Keratinocyte (primary cell): ENCODE measurements around the gene CLEC16A. TPM values are rescaled to one million over a fixed set of nuclear protein-coding genes. Genes with fewer than 3 reads are reported as not detected.

ENCODE experiments used
- DNase-seq: peaks from one replicate; pipeline ENCODE4 v3.0.0-alpha.2; 2011; ENCODE audit warnings: low read depth, missing footprints, low spot score
- FAIRE-seq: peaks from 2 replicates; lab custom pipeline; 2011; peaks lifted over from hg19 to GRCh38; lab: Jason Lieb, UNC
- H2AFZ ChIP-seq: 2 replicates; pipeline ENCODE4 v1.6.0; 2012; ENCODE audit warnings: low read length, control low read depth, inconsistent platforms; ENCODE audit not compliant: control insufficient read depth
- H3K27ac ChIP-seq: 2 replicates; pipeline ENCODE4 v1.5.1; 2011; ENCODE audit warnings: low read length; ENCODE audit not compliant: control insufficient read depth, insufficient read depth
- H3K27me3 ChIP-seq: 3 replicates; pipeline ENCODE4 v1.6.0; 2011; ENCODE audit warnings: low read length; ENCODE audit not compliant: control insufficient read depth, insufficient read depth; ENCODE audit errors: extremely low read depth
- H3K36me3 ChIP-seq, 2 experiments: 2 replicates in 1 of 2; 3 replicates in 1 of 2; pipeline ENCODE4 v1.5.1; 2011; ENCODE audit warnings: low read length in 2 of 2, mild to moderate bottlenecking in 1 of 2; ENCODE audit not compliant: control insufficient read depth in 2 of 2, insufficient read depth in 2 of 2; ENCODE audit errors: extremely low read depth in 1 of 2
- H3K4me1 ChIP-seq: 3 replicates; pipeline ENCODE4 v1.5.1; 2011; ENCODE audit warnings: low read length; ENCODE audit not compliant: control insufficient read depth, insufficient read depth; ENCODE audit errors: extremely low read depth
- H3K4me2 ChIP-seq: 3 replicates; pipeline ENCODE4 v1.6.0; 2011; ENCODE audit warnings: low read depth, low read length; ENCODE audit not compliant: control insufficient read depth, insufficient read depth; ENCODE audit errors: extremely low read depth
- H3K4me3 ChIP-seq, 3 experiments: fragments of 200-600 bp in 1 of 3; sonication (generic) in 1 of 3; 2 replicates in 2 of 3; 3 replicates in 1 of 3; pipeline ENCODE4 v1.5.1; 2011 to 2016; ENCODE audit warnings: low read length in 3 of 3, mild to moderate bottlenecking in 3 of 3, control low read depth in 2 of 3, inconsistent platforms in 1 of 3, low read depth in 1 of 3, mixed read lengths in 1 of 3, mixed run types in 1 of 3, moderate library complexity in 1 of 3; ENCODE audit not compliant: control insufficient read depth in 2 of 3, insufficient read depth in 2 of 3; ENCODE audit errors: extremely low read depth in 1 of 3
- H3K79me2 ChIP-seq: 2 replicates; pipeline ENCODE4 v1.6.0; 2012; ENCODE audit warnings: low read length; ENCODE audit not compliant: control insufficient read depth, insufficient read depth
- H3K9ac ChIP-seq: 3 replicates; pipeline ENCODE4 v1.6.0; 2011; ENCODE audit warnings: low read length; ENCODE audit not compliant: control insufficient read depth, insufficient read depth; ENCODE audit errors: extremely low read depth
- H3K9me1 ChIP-seq: 3 replicates; pipeline ENCODE4 v1.6.0; 2011; ENCODE audit warnings: low read length; ENCODE audit not compliant: control insufficient read depth, insufficient read depth; ENCODE audit errors: extremely low read depth
- H3K9me3 ChIP-seq: 2 replicates; pipeline ENCODE4 v1.5.1; 2012; ENCODE audit warnings: low read depth, low read length; ENCODE audit not compliant: control insufficient read depth
- H4K20me1 ChIP-seq: 3 replicates; pipeline ENCODE4 v1.6.0; 2011; ENCODE audit warnings: low read length; ENCODE audit not compliant: control insufficient read depth, insufficient read depth; ENCODE audit errors: extremely low read depth
- CTCF ChIP-seq, 3 experiments: IDR thresholded peaks in 1 of 3; conservative IDR thresholded peaks in 1 of 3; optimal IDR thresholded peaks in 1 of 3; 2 replicates in 2 of 3; 3 replicates in 1 of 3; pipeline versions ENCODE3 to v1.5.1; 2011; ENCODE audit warnings: low read length in 3 of 3, mild to moderate bottlenecking in 3 of 3, moderate library complexity in 2 of 3, control low read depth in 1 of 3, inconsistent platforms in 1 of 3; ENCODE audit not compliant: insufficient read depth in 2 of 3; ENCODE audit errors: extremely low read depth in 1 of 3
- EZH2 ChIP-seq: IDR thresholded peaks from one replicate; pipeline ENCODE4 v1.6.1; 2012; ENCODE audit warnings: inconsistent platforms, mild to moderate bottlenecking, low read length, moderate library complexity
- dilution Hi-C: fragments of 300-500 bp; cut with MboI; formaldehyde crosslinking; loops from one replicate; pipeline ENCODE4 v1.7.0; 2020; ENCODE audit warnings: low sequenced_read_pairs; ENCODE audit not compliant: extremely low pct_ligation_motif_present
- polyA plus RNA-seq, 5 experiments: library from polyadenylated mRNA; depleted of rRNA in 3 of 5; stranded (reverse) in 3 of 5; stranded (forward) in 1 of 5; unstranded in 1 of 5; fragments of >200 nt; gene quantifications; 1 replicate in 1 of 5; 2 replicates in 3 of 5; 3 replicates in 1 of 5; pipeline versions ENCODE4 v1.2.1 to v1.2.3, GENCODE V29; 2011 to 2012; ENCODE audit warnings: missing spikeins in 2 of 5, low read depth in 1 of 5, low replicate concordance in 1 of 5

The CLEC16A gene
- polyA plus RNA-seq, 1 donor (not counting 4 experiments of a cell fraction or from before 2014, with no cell fraction given) = 9.5 TPM

GRCh38 chr16:11112723-11113348 is 168.5 kb downstream of the CLEC16A start:
- H3K9me3 ChIP-seq = no peaks in the 10 kb centered on the region
- FAIRE-seq (peak; percentile 71), DNase-seq (no peak)
- no peak overlapping the region for H2AFZ ChIP-seq
- no peak overlapping the region for H3K4me2 ChIP-seq
- peaks cover 12% of the 10 kb centered on the region for H3K4me1 ChIP-seq
- H3K9me1 ChIP-seq = no peaks in the 10 kb centered on the region
- dilution Hi-C loops = no loop called here
- H3K27me3 ChIP-seq = no peaks in the 10 kb centered on the region
- H3K27ac ChIP-seq = no peak overlapping the region
- TF ChIP-seq EZH2 (no peak), CTCF (optimal IDR thresholded peaks at IDR 0.05 in 1 of 3, IDR thresholded peaks at IDR 0.05 in 1 of 3, conservative IDR thresholded peaks at IDR 0.05 in 1 of 3; ENCODE audit: extremely low read depth in 1 of 3, insufficient read depth in 2 of 3, low read length in 3 of 3) (no peak)
- H3K79me2 ChIP-seq = no peaks in the 10 kb centered on the region
- H3K4me3 ChIP-seq = no peak overlapping the region
- peaks cover 0 to 2% of the 10 kb centered on the region in 2 experiments for H3K36me3 ChIP-seq
- no peaks in the 10 kb centered on the region for H4K20me1 ChIP-seq
- H3K9ac ChIP-seq = no peak overlapping the region

GRCh38 chr16:11114366-11115164 is 170.2 kb downstream of the CLEC16A start:
- Histone ChIP-seq H4K20me1 (no peaks in the 10 kb centered on the region), H3K27ac (no peak overlapping the region), H3K4me1 (peaks cover 12% of the 10 kb centered on the region), H3K9me1 (no peaks in the 10 kb centered on the region), H3K4me3 (no peak overlapping the region), H3K4me2 (no peak overlapping the region), H3K9ac (no peak overlapping the region), H3K27me3 (no peaks in the 10 kb centered on the region), H2AFZ (no peak overlapping the region), H3K36me3 (peaks cover 0 to 2% of the 10 kb centered on the region in 2 experiments), H3K79me2 (no peaks in the 10 kb centered on the region), H3K9me3 (no peaks in the 10 kb centered on the region)
- dilution Hi-C loops = no loop called here
- FAIRE-seq = no peak
- TF ChIP-seq CTCF (optimal IDR thresholded peaks at IDR 0.05 in 1 of 3, IDR thresholded peaks at IDR 0.05 in 1 of 3, conservative IDR thresholded peaks at IDR 0.05 in 1 of 3; ENCODE audit: extremely low read depth in 1 of 3, insufficient read depth in 2 of 3, low read length in 3 of 3) (no peak), EZH2 (no peak)
- no peak for DNase-seq
